OCI-LY7 (cell line): ENCODE results near the gene PARD3B. TPM values are rescaled to one million over a fixed set of nuclear protein-coding genes. Genes with fewer than 3 reads are reported as not detected.

Experiments
- BruUV-seq: library from RNA; stranded (reverse); fragments of 400-500 nt; replicated peaks from 2 replicates; lab custom pipeline; 2021; lab: Mats Ljungman, UMichigan
- CTCF ChIA-PET: fragments of 300-600 bp; sonication (Branson Sonifier 250); formaldehyde crosslinking; loops from one replicate; lab custom pipeline; 2022; ENCODE audit warnings: antibody characterized with exemption; ENCODE audit not compliant: unreplicated experiment; lab: Charles Lee
- POLR2A ChIA-PET: fragments of 300-600 bp; sonication (Branson Sonifier 250); formaldehyde crosslinking; loops from one replicate; lab custom pipeline; 2022; ENCODE audit warnings: antibody characterized with exemption; lab: Charles Lee
- DNase-seq: peaks from one replicate; pipeline ENCODE4 v3.0.0-alpha.2; 2015; ENCODE audit warnings: low spot score
- H2AFZ ChIP-seq: fragments of 200-600 bp; sonication (generic), shearing (Covaris generic); 2 replicates; pipeline ENCODE4 v1.6.1; 2014; ENCODE audit warnings: mild to moderate bottlenecking, antibody characterized with exemption, low read length, moderate library complexity
- H3K27ac ChIP-seq: fragments of 200-600 bp; sonication (generic); 2 replicates; pipeline ENCODE4 v1.5.1; 2014; ENCODE audit warnings: mixed run types, low read depth, mild to moderate bottlenecking, moderate library complexity, low read length, inconsistent platforms; ENCODE audit not compliant: poor library complexity, severe bottlenecking
- H3K36me3 ChIP-seq: fragments of 200-600 bp; sonication (generic); 2 replicates; pipeline ENCODE4 v1.6.1; 2014; ENCODE audit warnings: mild to moderate bottlenecking, antibody characterized with exemption, low read length, moderate library complexity, mixed read lengths; ENCODE audit not compliant: insufficient read depth
- H3K4me1 ChIP-seq: fragments of 200-600 bp; sonication (generic); 2 replicates; pipeline ENCODE4 v1.5.1; 2014; ENCODE audit warnings: mild to moderate bottlenecking, low read length; ENCODE audit not compliant: insufficient read depth, poor library complexity, severe bottlenecking
- H3K4me2 ChIP-seq: fragments of 200-600 bp; sonication (generic); 2 replicates; pipeline ENCODE4 v1.6.1; 2014; ENCODE audit warnings: mild to moderate bottlenecking, low read length
- H3K4me3 ChIP-seq: fragments of 200-600 bp; sonication (generic); 2 replicates; pipeline ENCODE4 v1.5.1; 2014; ENCODE audit warnings: mild to moderate bottlenecking, low read depth, low read length; ENCODE audit not compliant: poor library complexity, severe bottlenecking
- H3K79me2 ChIP-seq: fragments of 200-600 bp; sonication (generic); 2 replicates; pipeline ENCODE4 v1.6.1; 2016; ENCODE audit warnings: low read depth, mild to moderate bottlenecking, low read length, moderate library complexity, mixed read lengths; ENCODE audit not compliant: insufficient read depth
- H3K9me2 ChIP-seq: fragments of 200-600 bp; sonication (generic); 2 replicates; pipeline ENCODE4 v1.6.1; 2016; ENCODE audit warnings: mild to moderate bottlenecking, low read length, mixed read lengths; ENCODE audit not compliant: insufficient read depth
- H3K9me3 ChIP-seq: fragments of 200-600 bp; sonication (generic); 2 replicates; pipeline ENCODE4 v1.6.1; 2014; ENCODE audit warnings: mild to moderate bottlenecking, mixed run types, low read length, mixed read lengths
- H4K20me1 ChIP-seq: fragments of 200-600 bp; sonication (generic); 2 replicates; pipeline ENCODE4 v1.6.1; 2014; ENCODE audit warnings: mild to moderate bottlenecking, antibody characterized with exemption, low read length, moderate library complexity, mixed read lengths; ENCODE audit not compliant: insufficient read depth
- CTCF ChIP-seq: fragments of 200-600 bp; sonication (generic); conservative IDR thresholded peaks from 2 replicates; pipeline ENCODE4 v1.5.1; 2014; ENCODE audit warnings: mild to moderate bottlenecking, antibody characterized with exemption, low read length, moderate library complexity, mixed read lengths
- EZH2phosphoT487 ChIP-seq: fragments of 200-600 bp; sonication (generic); IDR thresholded peaks from 2 replicates; pipeline ENCODE4 v1.6.1; 2018; ENCODE audit warnings: low read depth, borderline replicate concordance, mild to moderate bottlenecking, mixed run types, antibody characterized with exemption, low read length, moderate library complexity, mixed read lengths
- intact Hi-C: fragments of 100-400 bp; cut with micrococcal nuclease; formaldehyde crosslinking; loops from one replicate; pipeline ENCODE4 v1.10.0; 2022; ENCODE audit not compliant: unreplicated experiment
- total RNA-seq, 2 experiments: library from RNA; depleted of rRNA in 1 of 2; stranded (reverse); fragments of >200 nt in 1 of 2; shearing (Covaris generic) in 1 of 2; gene quantifications; 2 replicates each; pipeline ENCODE4 v1.2.3, GENCODE V29; 2014 to 2022

PARD3B gene
- total RNA-seq, 2 experiments from 2014 or later, result not detected

- Histone ChIP-seq H2AFZ (no peak overlapping the region), H3K9me2 (no peaks in the 10 kb centered on the region), H3K4me1 (no peaks in the 10 kb centered on the region), H4K20me1 (no peaks in the 10 kb centered on the region), H3K4me3 (no peak overlapping the region), H3K79me2 (no peaks in the 10 kb centered on the region), H3K36me3 (no peaks in the 10 kb centered on the region), H3K4me2 (no peak overlapping the region), H3K9me3 (no peaks in the 10 kb centered on the region), H3K27ac (no peak overlapping the region)
- ChIA-PET CTCF (no interaction called here), POLR2A (no interaction called here)
- intact Hi-C loops, result no loop called here
- no TSS peak for BruUV-seq
- no peak for DNase-seq
- TF ChIP-seq CTCF, result no peak
- no peak for TF ChIP-seq EZH2phosphoT487
Measured at GRCh38 chr2:204726831-204727230, 181.6 kb downstream of the PARD3B start.

GRCh38 chr2:204727368-204727767 lies 182.1 kb downstream of the PARD3B start:
- intact Hi-C loops, result no loop called here
- TF ChIP-seq CTCF (no peak), EZH2phosphoT487 (no peak)
- no peaks in the 10 kb centered on the region for H4K20me1 ChIP-seq
- H3K9me2 ChIP-seq, result no peaks in the 10 kb centered on the region
- ChIA-PET POLR2A (no interaction called here), CTCF (no interaction called here)
- no peak overlapping the region for H3K27ac ChIP-seq
- H3K4me1 ChIP-seq, result no peaks in the 10 kb centered on the region
- no peak for DNase-seq
- H3K4me3 ChIP-seq, result no peak overlapping the region
- H3K36me3 ChIP-seq, result no peaks in the 10 kb centered on the region
- no peak overlapping the region for H3K4me2 ChIP-seq
- BruUV-seq, result no TSS peak
- H2AFZ ChIP-seq, result no peak overlapping the region
- no peaks in the 10 kb centered on the region for H3K79me2 ChIP-seq
- H3K9me3 ChIP-seq, result no peaks in the 10 kb centered on the region

- DNase-seq, result no peak
- Histone ChIP-seq H2AFZ (no peak overlapping the region), H3K36me3 (no peaks in the 10 kb centered on the region), H3K4me3 (no peak overlapping the region), H3K4me2 (no peak overlapping the region), H3K9me3 (no peaks in the 10 kb centered on the region), H3K4me1 (no peaks in the 10 kb centered on the region), H3K9me2 (no peaks in the 10 kb centered on the region), H3K27ac (no peak overlapping the region), H4K20me1 (no peaks in the 10 kb centered on the region), H3K79me2 (no peaks in the 10 kb centered on the region)
- TF ChIP-seq CTCF, result no peak
- no peak for TF ChIP-seq EZH2phosphoT487
- POLR2A ChIA-PET, result interaction anchor here (0.7 kb wide), 2 partner anchors 1068 to 1910 kb away, joined by 4 read pairs; no protein-coding TSS in a partner anchor
- CTCF ChIA-PET, result no interaction called here
- intact Hi-C loops, result no loop called here
- no TSS peak for BruUV-seq
Measured at GRCh38 chr2:204730603-204731002, 185.3 kb downstream of the PARD3B start.
